A673 (cell line): ENCODE data around the gene MPC1. TPM values are rescaled to one million over a fixed set of nuclear protein-coding genes. Genes with fewer than 3 reads are reported as not detected.

Experiments
- BruUV-seq: library from RNA; stranded (reverse); fragments of 400-500 nt; replicated peaks from 2 replicates; lab custom pipeline; 2021; lab: Mats Ljungman, UMichigan
- CTCF ChIA-PET: fragments of 300-600 bp; sonication (Branson Sonifier 250); formaldehyde crosslinking; loops from one replicate; lab custom pipeline; 2022; ENCODE audit warnings: antibody characterized with exemption; lab: Charles Lee
- POLR2A ChIA-PET: fragments of 300-600 bp; sonication (Branson Sonifier 250); formaldehyde crosslinking; loops from one replicate; lab custom pipeline; 2022; ENCODE audit warnings: antibody characterized with exemption; ENCODE audit not compliant: low non-redundant PET; lab: Charles Lee
- DNase-seq: peaks from one replicate; pipeline ENCODE4 v3.0.0-alpha.2; 2015; ENCODE audit warnings: low spot score
- H3K27ac ChIP-seq: fragments of 200-600 bp; sonication (generic); 2 replicates; pipeline ENCODE4 v1.5.1; 2016; ENCODE audit warnings: mixed run types, low read depth, mild to moderate bottlenecking, mixed read lengths, antibody characterized with exemption, low read length; ENCODE audit not compliant: poor library complexity, severe bottlenecking
- H3K27me3 ChIP-seq: fragments of 200-600 bp; sonication (generic); replicated peaks from 2 replicates; pipeline ENCODE4 v1.6.1; 2017; ENCODE audit warnings: mixed run types, low read depth, mild to moderate bottlenecking, mixed read lengths, antibody characterized with exemption, low read length; ENCODE audit not compliant: insufficient read depth, poor library complexity
- H3K36me3 ChIP-seq: fragments of 200-600 bp; sonication (generic); 2 replicates; pipeline ENCODE4 v1.6.1; 2016; ENCODE audit warnings: mixed run types, mild to moderate bottlenecking, mixed read lengths, antibody characterized with exemption, low read length; ENCODE audit not compliant: insufficient read depth, poor library complexity, severe bottlenecking
- H3K4me1 ChIP-seq: fragments of 200-600 bp; sonication (generic); 2 replicates; pipeline ENCODE4 v1.6.1; 2017; ENCODE audit warnings: mixed run types, mild to moderate bottlenecking, mixed read lengths, antibody characterized with exemption, low read length; ENCODE audit not compliant: insufficient read depth, poor library complexity, severe bottlenecking
- H3K4me3 ChIP-seq: fragments of 200-600 bp; sonication (generic); 2 replicates; pipeline ENCODE4 v1.5.1; 2016; ENCODE audit warnings: low read depth, mixed run types, mild to moderate bottlenecking, mixed read lengths, low read length; ENCODE audit not compliant: poor library complexity, severe bottlenecking
- H3K9me3 ChIP-seq: fragments of 200-600 bp; sonication (generic); 2 replicates; pipeline ENCODE4 v1.6.1; 2016; ENCODE audit warnings: mixed run types, low read depth, mild to moderate bottlenecking, mixed read lengths, antibody characterized with exemption, low read length; ENCODE audit not compliant: poor library complexity, severe bottlenecking
- EZH2 ChIP-seq: fragments of 200-600 bp; sonication (generic); IDR thresholded peaks from 2 replicates; pipeline ENCODE4 v1.6.1; 2017; ENCODE audit warnings: borderline replicate concordance, low read depth, mild to moderate bottlenecking, mixed read lengths, antibody characterized with exemption, low read length; ENCODE audit not compliant: poor library complexity, severe bottlenecking
- intact Hi-C: fragments of 100-400 bp; cut with micrococcal nuclease; formaldehyde crosslinking; loops from one replicate; pipeline ENCODE4 v1.10.0; 2022; ENCODE audit not compliant: unreplicated experiment
- total RNA-seq: library from RNA; stranded (reverse); gene quantifications from 2 replicates; pipeline ENCODE4 v1.2.3, GENCODE V29; 2021
- TF ChIP-seq, protein P1 (sequence below): fragments of 300-800, 200-600 bp; sonication (generic); conservative IDR thresholded peaks from 2 replicates; pipeline ENCODE4 v1.5.1; 2017; ENCODE audit warnings: low read depth, mild to moderate bottlenecking, antibody characterized with exemption, low read length, moderate library complexity, mixed read lengths

Gene MPC1
- total RNA-seq, 1 experiment from 2014 or later = 35.9 TPM

DNA sequence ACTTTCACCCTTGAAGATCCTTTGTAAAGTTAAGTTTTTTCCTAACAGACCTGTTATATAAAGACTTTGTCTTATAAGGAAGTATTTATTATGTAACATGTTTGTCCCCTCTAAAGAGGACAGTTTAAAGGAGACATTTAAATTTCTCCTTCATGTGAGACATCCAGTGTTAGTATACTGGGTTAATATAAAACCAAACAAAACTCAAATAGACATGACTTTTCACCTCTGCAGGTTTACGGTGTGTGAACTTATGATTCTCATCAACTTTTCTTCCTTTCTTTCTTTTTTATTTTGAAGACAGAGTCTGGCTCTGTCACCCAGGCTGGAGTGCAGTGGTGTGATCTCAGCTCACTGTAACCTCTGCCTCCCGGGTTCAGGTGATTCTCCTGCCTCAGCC is 17.4 kb upstream of the MPC1 start:
- POLR2A ChIA-PET = interaction anchor here (0.6 kb wide), 1 partner anchor 164 kb away, joined by 7 read pairs; no protein-coding TSS in a partner anchor
- intact Hi-C loops = loop anchor here (1.0 to 5.0 kb wide), 3 partner anchors 87 to 228 kb away; no protein-coding TSS in a partner anchor

DNA sequence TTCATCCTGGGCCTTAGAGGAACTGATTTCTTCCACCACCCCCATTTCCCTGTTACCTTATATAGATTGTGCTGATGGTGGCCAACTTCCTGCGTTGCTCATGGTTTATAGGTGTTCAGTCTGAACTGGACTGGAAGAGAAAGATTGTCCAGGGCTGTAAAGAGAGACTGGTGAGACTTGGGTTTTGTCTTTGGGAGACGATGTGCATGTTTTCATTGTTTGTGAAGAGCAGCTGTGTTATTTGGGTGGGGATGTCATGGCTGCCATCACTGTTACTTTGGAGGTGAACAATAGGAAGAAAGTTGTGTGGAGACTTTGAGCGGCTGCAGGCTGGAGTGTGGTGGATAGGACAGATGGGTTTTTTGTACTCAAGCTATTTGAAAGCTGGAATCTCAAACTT is 15.6 kb upstream of the MPC1 start:
- no peak for DNase-seq
- TF ChIP-seq EZH2 = no peak
- TF ChIP-seq, protein P1, sequence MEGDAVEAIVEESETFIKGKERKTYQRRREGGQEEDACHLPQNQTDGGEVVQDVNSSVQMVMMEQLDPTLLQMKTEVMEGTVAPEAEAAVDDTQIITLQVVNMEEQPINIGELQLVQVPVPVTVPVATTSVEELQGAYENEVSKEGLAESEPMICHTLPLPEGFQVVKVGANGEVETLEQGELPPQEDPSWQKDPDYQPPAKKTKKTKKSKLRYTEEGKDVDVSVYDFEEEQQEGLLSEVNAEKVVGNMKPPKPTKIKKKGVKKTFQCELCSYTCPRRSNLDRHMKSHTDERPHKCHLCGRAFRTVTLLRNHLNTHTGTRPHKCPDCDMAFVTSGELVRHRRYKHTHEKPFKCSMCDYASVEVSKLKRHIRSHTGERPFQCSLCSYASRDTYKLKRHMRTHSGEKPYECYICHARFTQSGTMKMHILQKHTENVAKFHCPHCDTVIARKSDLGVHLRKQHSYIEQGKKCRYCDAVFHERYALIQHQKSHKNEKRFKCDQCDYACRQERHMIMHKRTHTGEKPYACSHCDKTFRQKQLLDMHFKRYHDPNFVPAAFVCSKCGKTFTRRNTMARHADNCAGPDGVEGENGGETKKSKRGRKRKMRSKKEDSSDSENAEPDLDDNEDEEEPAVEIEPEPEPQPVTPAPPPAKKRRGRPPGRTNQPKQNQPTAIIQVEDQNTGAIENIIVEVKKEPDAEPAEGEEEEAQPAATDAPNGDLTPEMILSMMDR = no peak
- CTCF ChIA-PET = no interaction called here
- intact Hi-C loops = no loop called here
- no peaks in the 10 kb centered on the region for H3K27me3 ChIP-seq
- peaks cover 7% of the 10 kb centered on the region for H3K4me1 ChIP-seq
- no peaks in the 10 kb centered on the region for H3K9me3 ChIP-seq
- no TSS peak for BruUV-seq
- POLR2A ChIA-PET = no interaction called here
- H3K36me3 ChIP-seq = no peaks in the 10 kb centered on the region
- H3K4me3 ChIP-seq = no peak overlapping the region
- no peak overlapping the region for H3K27ac ChIP-seq

More for the DNA sequence above, 17.4 kb upstream of the MPC1 start:
- peaks cover 11% of the 10 kb centered on the region for H3K4me1 ChIP-seq
- no TSS peak for BruUV-seq
- H3K27me3 ChIP-seq = no peaks in the 10 kb centered on the region
- H3K9me3 ChIP-seq = no peaks in the 10 kb centered on the region
- no peak overlapping the region for H3K27ac ChIP-seq
- TF ChIP-seq, protein P1 = no peak
- TF ChIP-seq EZH2 = no peak
- no peak for DNase-seq
- no peaks in the 10 kb centered on the region for H3K36me3 ChIP-seq
- CTCF ChIA-PET = interaction anchor here (0.8 to 1.5 kb wide), 5 partner anchors 81 to 243 kb away, joined by 3 to 10 read pairs (median 4); no protein-coding TSS in a partner anchor
- no peak overlapping the region for H3K4me3 ChIP-seq

DNA sequence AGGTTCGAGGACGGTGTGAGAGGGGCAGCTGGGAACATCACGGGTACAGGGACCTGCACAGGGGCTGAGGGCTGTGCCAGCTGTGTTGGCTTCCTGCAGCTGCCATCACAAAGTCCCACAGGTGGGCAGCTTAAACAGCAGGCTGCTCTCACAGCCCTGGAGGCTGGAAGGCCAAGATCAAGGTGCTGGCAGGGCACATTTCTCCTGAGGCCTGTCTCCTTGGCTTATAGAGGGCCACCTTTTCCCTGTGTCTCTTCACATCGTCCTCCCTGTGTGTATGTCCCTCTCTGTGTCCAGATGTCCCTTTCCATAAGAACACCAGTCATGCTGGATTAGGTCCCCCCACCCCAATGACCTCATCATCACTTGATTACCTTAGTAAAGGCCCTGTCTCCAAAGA is 15.1 kb upstream of the MPC1 start:
- Histone ChIP-seq H3K4me3 (no peak overlapping the region), H3K9me3 (no peaks in the 10 kb centered on the region), H3K27ac (no peak overlapping the region), H3K36me3 (no peaks in the 10 kb centered on the region), H3K27me3 (no peaks in the 10 kb centered on the region), H3K4me1 (peaks cover 2% of the 10 kb centered on the region)
- POLR2A ChIA-PET = interaction anchor here (0.6 kb wide), 1 partner anchor 55 kb away, joined by 3 read pairs; no protein-coding TSS in a partner anchor
- no peak for TF ChIP-seq EZH2
- TF ChIP-seq, protein P1 = no peak
- no TSS peak for BruUV-seq
- DNase-seq = no peak
- intact Hi-C loops = no loop called here
- CTCF ChIA-PET = no interaction called here
